Measurements from ENCODE around the gene NDUFB10.

NDUFB10 gene

GRCh38 chr16:1959269-1960039, at the start of gene NDUFB10:
Gene NDUFB10, plus strand, starts transcription at chr16:1959538. Its CDS starts 87 bp downstream, at chr16:1959625.
- TF ChIP-seq GATA2 (IDR thresholded peaks at IDR 0.05; ENCODE audit: low read depth, low read length) = no peak; the same call in 1 of the 2 replicates
- no peak for TF ChIP-seq GATA3 (IDR thresholded peaks at IDR 0.05; ENCODE audit: low read depth, low read length)

- TF ChIP-seq GATA2 (IDR thresholded peaks at IDR 0.05; ENCODE audit: low read depth, low read length) = no peak
- no peak for TF ChIP-seq GATA3 (IDR thresholded peaks at IDR 0.05; ENCODE audit: low read depth, low read length)
Observed at GRCh38 chr16:1909561-1910231, 49.6 kb upstream of the NDUFB10 start.

GRCh38 chr16:1911467-1912214, 47.7 kb upstream of the NDUFB10 start:
- TF ChIP-seq GATA3 (IDR thresholded peaks at IDR 0.05; ENCODE audit: low read depth, low read length) = no peak
- no peak for TF ChIP-seq GATA2 (IDR thresholded peaks at IDR 0.05; ENCODE audit: low read depth, low read length)

- TF ChIP-seq GATA2 (IDR thresholded peaks at IDR 0.05; ENCODE audit: low read depth, low read length) (no peak), GATA3 (IDR thresholded peaks at IDR 0.05; ENCODE audit: low read depth, low read length) (no peak)
Observed at GRCh38 chr16:1912215-1912543, 47.2 kb upstream of the NDUFB10 start.

- TF ChIP-seq GATA3 (IDR thresholded peaks at IDR 0.05; ENCODE audit: low read depth, low read length) (no peak), GATA2 (IDR thresholded peaks at IDR 0.05; ENCODE audit: low read depth, low read length) (no peak)
Observed at GRCh38 chr16:1913327-1914083, 45.8 kb upstream of the NDUFB10 start.

GRCh38 chr16:1914084-1914608, 45.2 kb upstream of the NDUFB10 start:
- TF ChIP-seq GATA3 (IDR thresholded peaks at IDR 0.05; ENCODE audit: low read depth, low read length) (no peak), GATA2 (IDR thresholded peaks at IDR 0.05; ENCODE audit: low read depth, low read length) (no peak)

GRCh38 chr16:1914988-1915387, 44.4 kb upstream of the NDUFB10 start:
- no peak for TF ChIP-seq GATA3 (IDR thresholded peaks at IDR 0.05; ENCODE audit: low read depth, low read length)
- no peak for TF ChIP-seq GATA2 (IDR thresholded peaks at IDR 0.05; ENCODE audit: low read depth, low read length)

- TF ChIP-seq GATA3 (IDR thresholded peaks at IDR 0.05; ENCODE audit: low read depth, low read length) = no peak
- TF ChIP-seq GATA2 (IDR thresholded peaks at IDR 0.05; ENCODE audit: low read depth, low read length) = no peak
Observed at GRCh38 chr16:1915732-1916639, 43.4 kb upstream of the NDUFB10 start.

GRCh38 chr16:1916640-1916990, 42.7 kb upstream of the NDUFB10 start:
- TF ChIP-seq GATA3 (IDR thresholded peaks at IDR 0.05; ENCODE audit: low read depth, low read length) = no peak

- TF ChIP-seq GATA3 (IDR thresholded peaks at IDR 0.05; ENCODE audit: low read depth, low read length) (no peak), GATA2 (IDR thresholded peaks at IDR 0.05; ENCODE audit: low read depth, low read length) (no peak)
Observed at GRCh38 chr16:1917056-1917664, 42.2 kb upstream of the NDUFB10 start.

- TF ChIP-seq GATA2 (IDR thresholded peaks at IDR 0.05; ENCODE audit: low read depth, low read length) = no peak
- no peak for TF ChIP-seq GATA3 (IDR thresholded peaks at IDR 0.05; ENCODE audit: low read depth, low read length)
Observed at GRCh38 chr16:1917665-1918350, 41.5 kb upstream of the NDUFB10 start.
